ENCODE data around the gene OBI1. TPM values are rescaled to one million over a fixed set of nuclear protein-coding genes. Genes with fewer than 3 reads are reported as not detected.
A peak's percentile ranks its signal among the peaks of the same experiment; 100 is the strongest.

Gene OBI1, protein sequence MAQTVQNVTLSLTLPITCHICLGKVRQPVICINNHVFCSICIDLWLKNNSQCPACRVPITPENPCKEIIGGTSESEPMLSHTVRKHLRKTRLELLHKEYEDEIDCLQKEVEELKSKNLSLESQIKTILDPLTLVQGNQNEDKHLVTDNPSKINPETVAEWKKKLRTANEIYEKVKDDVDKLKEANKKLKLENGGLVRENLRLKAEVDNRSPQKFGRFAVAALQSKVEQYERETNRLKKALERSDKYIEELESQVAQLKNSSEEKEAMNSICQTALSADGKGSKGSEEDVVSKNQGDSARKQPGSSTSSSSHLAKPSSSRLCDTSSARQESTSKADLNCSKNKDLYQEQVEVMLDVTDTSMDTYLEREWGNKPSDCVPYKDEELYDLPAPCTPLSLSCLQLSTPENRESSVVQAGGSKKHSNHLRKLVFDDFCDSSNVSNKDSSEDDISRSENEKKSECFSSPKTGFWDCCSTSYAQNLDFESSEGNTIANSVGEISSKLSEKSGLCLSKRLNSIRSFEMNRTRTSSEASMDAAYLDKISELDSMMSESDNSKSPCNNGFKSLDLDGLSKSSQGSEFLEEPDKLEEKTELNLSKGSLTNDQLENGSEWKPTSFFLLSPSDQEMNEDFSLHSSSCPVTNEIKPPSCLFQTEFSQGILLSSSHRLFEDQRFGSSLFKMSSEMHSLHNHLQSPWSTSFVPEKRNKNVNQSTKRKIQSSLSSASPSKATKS
- total RNA-seq, result 10 to 100 TPM in 1 of 6 donors, 1 to 10 TPM in 5; 4.9 to 14.9 (median 8.1) TPM

DNA sequence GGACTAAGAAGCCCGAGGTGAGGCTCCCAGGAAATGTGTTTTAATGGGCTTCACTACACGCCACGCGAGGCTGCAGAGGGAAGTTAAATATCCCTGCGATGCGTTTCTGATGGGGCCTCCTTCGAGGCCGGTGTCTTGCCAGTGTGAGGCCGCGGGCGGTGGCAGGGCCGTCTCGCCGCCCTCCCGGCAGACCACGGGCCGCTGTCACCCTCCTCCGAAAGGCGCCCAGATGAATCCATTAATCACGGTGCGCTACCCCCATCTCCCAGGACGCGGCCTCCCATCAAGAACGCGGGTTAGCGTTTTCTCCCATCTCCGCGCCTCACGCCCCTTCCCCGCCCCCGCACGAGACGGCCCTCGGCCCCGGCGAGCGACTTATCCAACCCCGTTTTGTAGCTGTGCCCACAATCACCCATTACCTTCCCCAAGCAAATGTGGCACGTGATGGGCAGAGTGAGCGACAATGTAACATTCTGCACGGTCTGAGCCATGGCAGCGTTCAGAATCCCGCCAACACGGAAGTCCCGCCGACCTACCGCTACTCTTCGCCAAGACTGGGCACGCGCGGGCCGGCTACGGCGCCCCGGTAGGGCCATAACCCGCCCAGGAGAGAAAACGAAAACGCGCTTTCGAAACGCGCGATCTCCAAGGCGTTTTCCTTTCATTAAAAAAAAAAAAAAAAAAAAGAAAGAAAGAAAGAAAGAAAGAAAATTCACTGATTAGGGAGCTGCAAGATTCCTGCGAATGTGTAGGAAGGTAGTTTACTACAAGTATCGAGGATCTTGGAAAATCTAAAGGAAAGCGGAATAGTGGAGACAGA is at the start of gene OBI1:
Gene OBI1, minus strand, starts transcription at position 526 of the 820 bp plus-strand sequence. Its CDS starts 35 bp downstream, at position 491.
- H3K4me3 ChIP-seq, result peak within 1 kb of the TSS; percentile 93 to 96 (median 96)
- H3K9me3 ChIP-seq, result no peaks in the 10 kb centered on the region
- H3K27me3 ChIP-seq, result no peaks in the 10 kb centered on the region
- H3K36me3 ChIP-seq, result no peaks in the 10 kb centered on the region
- 2% methylated on average over 24 to 52 of the region's 67 CpGs for WGBS, 2 donors
- ATAC-seq (ENCODE audit: low FRiP score in 2 of 2) (peak; percentile 98 to 99), DNase-seq (peak; percentile 91 to 99)
- TF ChIP-seq POLR2A (IDR thresholded peaks at IDR 0.05) (peak in 2 of 4 donors; percentile 33 to 78), POLR2AphosphoS5 (IDR thresholded peaks at IDR 0.05) (peak; percentile 73 to 90), EP300 (IDR thresholded peaks at IDR 0.05) (peak in 1 of 4 donors; percentile 6)
- TF ChIP-seq, protein P1, sequence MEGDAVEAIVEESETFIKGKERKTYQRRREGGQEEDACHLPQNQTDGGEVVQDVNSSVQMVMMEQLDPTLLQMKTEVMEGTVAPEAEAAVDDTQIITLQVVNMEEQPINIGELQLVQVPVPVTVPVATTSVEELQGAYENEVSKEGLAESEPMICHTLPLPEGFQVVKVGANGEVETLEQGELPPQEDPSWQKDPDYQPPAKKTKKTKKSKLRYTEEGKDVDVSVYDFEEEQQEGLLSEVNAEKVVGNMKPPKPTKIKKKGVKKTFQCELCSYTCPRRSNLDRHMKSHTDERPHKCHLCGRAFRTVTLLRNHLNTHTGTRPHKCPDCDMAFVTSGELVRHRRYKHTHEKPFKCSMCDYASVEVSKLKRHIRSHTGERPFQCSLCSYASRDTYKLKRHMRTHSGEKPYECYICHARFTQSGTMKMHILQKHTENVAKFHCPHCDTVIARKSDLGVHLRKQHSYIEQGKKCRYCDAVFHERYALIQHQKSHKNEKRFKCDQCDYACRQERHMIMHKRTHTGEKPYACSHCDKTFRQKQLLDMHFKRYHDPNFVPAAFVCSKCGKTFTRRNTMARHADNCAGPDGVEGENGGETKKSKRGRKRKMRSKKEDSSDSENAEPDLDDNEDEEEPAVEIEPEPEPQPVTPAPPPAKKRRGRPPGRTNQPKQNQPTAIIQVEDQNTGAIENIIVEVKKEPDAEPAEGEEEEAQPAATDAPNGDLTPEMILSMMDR (IDR thresholded peaks at IDR 0.05), result no peak
- peaks cover 9 to 19% (median 13%) of the 10 kb centered on the region in 4 donors for H3K4me1 ChIP-seq
- peak within 1 kb of the TSS; percentile 71 to 89 (median 80) for H3K27ac ChIP-seq

DNA sequence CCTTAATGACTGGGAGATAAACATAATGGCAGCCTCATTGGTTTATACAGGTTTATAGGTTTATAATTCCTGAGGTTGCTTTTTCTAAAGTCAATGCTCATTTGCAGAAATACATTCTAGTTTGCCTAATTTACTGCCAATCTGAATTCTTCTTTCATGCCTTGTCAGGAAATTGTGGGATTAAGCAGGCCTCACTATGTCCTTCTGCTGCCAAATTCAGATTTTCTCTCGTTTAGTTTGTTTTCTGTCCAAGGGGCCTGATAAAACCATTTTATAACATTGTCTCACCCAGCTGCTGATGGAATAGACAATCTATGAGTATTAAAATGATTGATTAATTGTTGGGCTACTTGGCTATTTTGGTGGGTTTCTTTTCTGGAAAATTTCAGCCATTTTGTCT is 42.4 kb upstream of the OBI1 start:
- no peak for ATAC-seq (ENCODE audit: low FRiP score in 2 of 2)
- H3K4me3 ChIP-seq, result no peak overlapping the region
- no peaks in the 10 kb centered on the region for H3K4me1 ChIP-seq
- no peaks in the 10 kb centered on the region for H3K9me3 ChIP-seq
- DNase-seq, result no peak
- H3K27me3 ChIP-seq, result no peaks in the 10 kb centered on the region
- 25 to 28% methylated on average over 1 of the region's 1 CpG for WGBS, 2 donors
- H3K36me3 ChIP-seq, result no peaks in the 10 kb centered on the region
- no peak overlapping the region for H3K27ac ChIP-seq
- no peak for TF ChIP-seq POLR2AphosphoS5 (IDR thresholded peaks at IDR 0.05)
- no peak for TF ChIP-seq POLR2A (IDR thresholded peaks at IDR 0.05)
- no peak for TF ChIP-seq EP300 (IDR thresholded peaks at IDR 0.05)
- TF ChIP-seq, protein P1 (IDR thresholded peaks at IDR 0.05), result no peak

DNA sequence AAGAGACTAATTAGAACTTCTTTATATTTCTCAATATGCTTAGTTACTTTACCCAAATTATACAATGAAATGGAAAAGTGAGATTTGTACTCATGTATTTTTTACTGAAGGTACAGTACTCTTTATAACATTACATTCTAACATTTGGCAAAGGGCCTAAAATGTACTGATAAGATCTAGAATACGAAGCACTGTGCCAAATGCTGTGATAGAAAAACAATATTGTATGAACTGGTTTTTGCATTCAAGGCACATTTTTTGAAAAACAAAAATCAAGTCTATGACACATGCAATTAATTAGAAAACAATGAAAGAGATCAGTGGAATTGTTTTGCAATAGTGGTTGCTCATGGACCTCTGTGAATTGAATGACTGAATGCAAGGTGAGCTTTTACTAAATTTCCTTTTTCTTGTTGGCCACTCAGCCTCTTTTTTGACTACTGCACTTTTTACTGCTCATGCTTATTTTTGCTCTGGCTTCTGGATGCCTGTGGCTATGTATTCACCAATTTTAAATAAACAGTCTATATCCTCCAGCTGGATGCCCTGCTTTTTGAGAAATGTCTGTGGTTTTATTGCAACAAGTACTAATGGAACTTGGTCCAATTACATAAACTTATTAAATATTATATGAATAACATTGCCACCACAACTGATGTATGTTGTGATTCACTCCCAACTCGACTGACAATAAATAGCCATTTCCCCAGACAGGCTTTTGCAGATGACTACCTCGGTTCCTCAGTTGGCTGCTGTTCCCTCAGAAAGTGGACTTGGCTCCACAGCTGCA is 41.4 kb upstream of the OBI1 start:
- Histone ChIP-seq H3K27me3 (no peaks in the 10 kb centered on the region), H3K4me1 (no peaks in the 10 kb centered on the region), H3K36me3 (no peaks in the 10 kb centered on the region), H3K9me3 (no peaks in the 10 kb centered on the region), H3K4me3 (no peak overlapping the region), H3K27ac (no peak overlapping the region)
- ATAC-seq (ENCODE audit: low FRiP score in 2 of 2) (no peak), DNase-seq (no peak)
- WGBS, 2 donors, result 39 to 46% methylated on average over 3 of the region's 3 CpGs
- no peak for TF ChIP-seq POLR2AphosphoS5 (IDR thresholded peaks at IDR 0.05)
- no peak for TF ChIP-seq POLR2A (IDR thresholded peaks at IDR 0.05)
- TF ChIP-seq EP300 (IDR thresholded peaks at IDR 0.05), result no peak
- TF ChIP-seq, protein P1 (IDR thresholded peaks at IDR 0.05), result no peak

GRCh38 chr13:78689011-78689410 is 30.1 kb upstream of the OBI1 start:
- no peaks in the 10 kb centered on the region for H3K36me3 ChIP-seq
- DNase-seq, result no peak
- 44 to 61% methylated on average over 2 of the region's 2 CpGs for WGBS, 2 donors

More at GRCh38 chr13:78689011-78689410, 30.1 kb upstream of the OBI1 start:
- Histone ChIP-seq H3K9me3 (no peaks in the 10 kb centered on the region), H3K27ac (no peak overlapping the region), H3K4me1 (no peaks in the 10 kb centered on the region), H3K27me3 (no peaks in the 10 kb centered on the region), H3K4me3 (no peak overlapping the region)
- TF ChIP-seq POLR2A (IDR thresholded peaks at IDR 0.05) (no peak), EP300 (IDR thresholded peaks at IDR 0.05) (no peak)
- ATAC-seq (ENCODE audit: low FRiP score in 2 of 2), result no peak

All from upper lobe of left lung (tissue), 6 donors.